ENCODE data around the gene SULT2B1.

Gene SULT2B1

DNA sequence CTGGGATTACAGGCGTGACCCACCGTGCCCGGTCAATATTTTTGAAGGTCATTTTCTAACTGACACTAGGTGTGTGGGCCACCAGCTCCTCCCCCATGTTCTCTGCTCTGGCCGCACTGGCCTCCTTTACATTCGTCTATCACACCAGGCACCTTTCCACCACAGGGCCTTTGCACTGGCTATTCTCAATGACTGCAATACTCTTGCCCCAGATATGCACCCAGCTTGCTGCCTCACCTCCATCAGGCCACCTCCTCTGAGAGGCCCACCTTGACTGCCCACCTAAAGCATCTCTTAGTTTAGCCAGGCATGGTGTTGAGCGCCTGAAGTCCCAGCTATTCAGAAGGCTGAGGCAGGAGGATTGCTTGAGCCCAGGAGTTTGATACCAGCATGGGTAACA, 10.2 kb upstream of the SULT2B1 start:
- no peak overlapping the region for H3K4me3 ChIP-seq (ENCODE audit: low read depth, low read length)
- TF ChIP-seq, protein P1, sequence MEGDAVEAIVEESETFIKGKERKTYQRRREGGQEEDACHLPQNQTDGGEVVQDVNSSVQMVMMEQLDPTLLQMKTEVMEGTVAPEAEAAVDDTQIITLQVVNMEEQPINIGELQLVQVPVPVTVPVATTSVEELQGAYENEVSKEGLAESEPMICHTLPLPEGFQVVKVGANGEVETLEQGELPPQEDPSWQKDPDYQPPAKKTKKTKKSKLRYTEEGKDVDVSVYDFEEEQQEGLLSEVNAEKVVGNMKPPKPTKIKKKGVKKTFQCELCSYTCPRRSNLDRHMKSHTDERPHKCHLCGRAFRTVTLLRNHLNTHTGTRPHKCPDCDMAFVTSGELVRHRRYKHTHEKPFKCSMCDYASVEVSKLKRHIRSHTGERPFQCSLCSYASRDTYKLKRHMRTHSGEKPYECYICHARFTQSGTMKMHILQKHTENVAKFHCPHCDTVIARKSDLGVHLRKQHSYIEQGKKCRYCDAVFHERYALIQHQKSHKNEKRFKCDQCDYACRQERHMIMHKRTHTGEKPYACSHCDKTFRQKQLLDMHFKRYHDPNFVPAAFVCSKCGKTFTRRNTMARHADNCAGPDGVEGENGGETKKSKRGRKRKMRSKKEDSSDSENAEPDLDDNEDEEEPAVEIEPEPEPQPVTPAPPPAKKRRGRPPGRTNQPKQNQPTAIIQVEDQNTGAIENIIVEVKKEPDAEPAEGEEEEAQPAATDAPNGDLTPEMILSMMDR (IDR thresholded peaks at IDR 0.05; ENCODE audit: borderline replicate concordance, insufficient read depth, low read depth, low read length): no peak

DNA sequence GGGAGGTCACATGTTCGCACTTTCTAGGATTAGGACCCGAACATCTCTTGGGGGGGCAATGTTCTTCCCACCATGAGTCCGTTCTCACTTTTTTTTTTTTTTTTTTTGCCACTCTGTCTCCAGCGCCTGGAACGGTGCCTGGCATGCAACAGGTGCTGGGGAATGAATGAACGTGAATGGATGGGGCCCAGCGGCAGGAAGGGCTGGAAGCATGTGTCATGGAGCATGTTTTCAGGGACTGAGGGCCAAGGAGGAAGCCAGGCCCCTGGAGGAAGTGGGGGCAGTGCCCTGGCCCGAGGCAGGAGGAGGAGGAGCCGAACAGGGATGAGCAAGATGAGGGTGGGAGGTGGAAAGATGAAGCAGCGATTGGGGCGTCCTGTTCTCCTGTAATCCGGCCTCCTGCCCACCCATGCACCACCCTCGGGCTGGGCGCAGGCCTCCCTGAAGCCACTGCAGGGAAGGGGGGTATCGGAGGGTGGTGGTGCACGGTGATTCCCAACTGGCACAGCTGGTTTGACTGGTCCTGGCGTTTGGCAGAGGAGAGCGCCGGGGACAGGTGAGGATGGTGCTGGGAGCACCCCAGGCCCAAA, 8.8 kb upstream of the SULT2B1 start:
- TF ChIP-seq, protein P1 (IDR thresholded peaks at IDR 0.05; ENCODE audit: borderline replicate concordance, insufficient read depth, low read depth, low read length): no peak

DNA sequence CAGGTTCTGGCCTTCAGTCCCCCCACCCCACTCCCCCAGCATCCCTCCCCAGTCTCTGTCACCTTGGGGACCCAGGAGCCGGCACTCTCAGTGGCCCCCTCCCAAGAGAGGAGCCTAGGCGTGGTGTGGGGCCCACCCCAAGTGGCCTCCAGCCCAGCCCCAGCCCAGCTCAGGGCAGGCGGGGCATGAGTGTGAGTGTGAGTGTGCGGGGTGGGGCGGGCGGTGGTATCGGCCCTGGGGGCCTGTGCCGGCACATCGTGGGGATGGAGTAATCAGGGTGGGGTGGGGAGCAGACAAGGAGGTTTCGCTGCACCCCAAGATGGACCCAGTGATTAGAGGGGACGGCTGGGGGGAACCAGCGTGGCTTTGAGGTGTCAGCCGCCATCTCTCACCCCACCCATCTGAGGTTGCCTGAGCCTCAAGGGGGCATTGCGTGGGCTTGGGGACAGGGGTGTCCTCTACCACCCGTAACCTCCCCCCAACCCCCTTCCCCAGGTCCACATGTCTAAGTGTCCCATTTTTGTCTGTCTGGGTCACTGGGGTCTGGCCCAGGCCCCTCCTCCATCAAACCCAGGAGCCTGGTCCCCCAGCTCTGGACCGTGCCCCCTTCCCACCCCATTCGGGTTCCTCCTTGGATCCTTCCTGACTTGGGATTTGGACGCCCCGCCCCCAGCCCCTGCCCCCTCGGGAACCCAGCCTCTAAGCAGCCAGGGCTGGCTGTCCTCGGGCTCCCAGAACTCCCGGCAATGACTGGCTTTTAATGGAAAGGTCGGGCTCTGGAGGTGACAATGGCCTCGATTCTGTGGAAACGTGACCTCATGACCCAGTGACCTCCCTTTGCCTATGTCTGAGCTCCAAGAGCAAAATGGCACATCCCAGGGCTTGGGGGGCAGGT, 6.9 kb upstream of the SULT2B1 start:
- H3K4me3 ChIP-seq (ENCODE audit: low read depth, low read length): no peak overlapping the region
- TF ChIP-seq, protein P1 (IDR thresholded peaks at IDR 0.05; ENCODE audit: borderline replicate concordance, insufficient read depth, low read depth, low read length): no peak

More for the DNA sequence above, 8.8 kb upstream of the SULT2B1 start:
- no peak overlapping the region for H3K4me3 ChIP-seq (ENCODE audit: low read depth, low read length)

DNA sequence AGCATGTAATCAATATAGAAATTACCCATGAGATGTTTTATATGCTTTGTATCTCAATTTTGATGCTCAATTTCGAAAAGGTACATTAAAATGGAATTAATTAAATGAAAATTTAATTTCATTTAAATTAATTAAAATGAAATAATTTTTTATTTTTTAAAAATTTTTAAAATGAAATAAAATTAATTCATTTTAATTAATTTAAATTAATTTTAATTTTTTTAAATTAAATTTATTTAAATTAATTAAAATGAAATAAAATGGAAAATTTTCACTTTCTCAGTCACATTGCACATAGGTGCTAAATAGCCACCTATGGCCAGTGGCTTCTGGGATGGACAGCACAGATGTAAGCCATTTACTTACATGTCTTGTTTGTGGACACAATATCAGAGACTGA, 4.2 kb upstream of the SULT2B1 start:
- TF ChIP-seq, protein P1 (IDR thresholded peaks at IDR 0.05; ENCODE audit: borderline replicate concordance, insufficient read depth, low read depth, low read length): no peak
- H3K4me3 ChIP-seq (ENCODE audit: low read depth, low read length): no peak overlapping the region

DNA sequence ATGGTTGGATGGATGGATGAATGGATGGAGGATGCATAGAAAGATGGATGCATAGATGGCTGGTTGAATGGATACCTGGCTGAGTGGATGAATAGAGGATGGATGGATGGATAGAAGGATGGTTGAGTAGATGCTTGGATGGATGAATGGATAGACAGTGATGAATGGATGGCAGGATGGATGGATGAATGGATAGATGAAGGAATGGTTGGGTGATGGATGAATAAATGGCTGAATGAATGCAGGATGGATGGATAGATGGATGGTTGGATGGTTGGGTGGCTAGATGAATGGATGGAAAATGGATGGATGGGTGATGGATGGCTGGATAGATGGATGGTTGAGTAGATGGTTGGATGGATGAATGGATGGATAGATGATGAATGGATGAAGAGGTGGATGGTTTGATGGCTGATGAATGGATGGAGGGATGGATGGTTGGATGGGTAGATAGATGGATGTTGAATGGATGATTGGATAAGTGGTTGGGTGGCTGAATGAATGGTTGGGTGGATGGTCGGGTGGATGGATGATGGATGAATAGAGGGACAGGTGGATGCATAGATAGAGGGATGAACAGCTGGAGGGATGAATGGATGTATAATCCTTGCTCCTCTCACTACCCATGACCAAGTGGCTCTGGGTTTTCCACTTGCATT, 3.6 kb upstream of the SULT2B1 start:
- TF ChIP-seq, protein P1 (IDR thresholded peaks at IDR 0.05; ENCODE audit: borderline replicate concordance, insufficient read depth, low read depth, low read length): no peak
- H3K4me3 ChIP-seq (ENCODE audit: low read depth, low read length): no peak overlapping the region

DNA sequence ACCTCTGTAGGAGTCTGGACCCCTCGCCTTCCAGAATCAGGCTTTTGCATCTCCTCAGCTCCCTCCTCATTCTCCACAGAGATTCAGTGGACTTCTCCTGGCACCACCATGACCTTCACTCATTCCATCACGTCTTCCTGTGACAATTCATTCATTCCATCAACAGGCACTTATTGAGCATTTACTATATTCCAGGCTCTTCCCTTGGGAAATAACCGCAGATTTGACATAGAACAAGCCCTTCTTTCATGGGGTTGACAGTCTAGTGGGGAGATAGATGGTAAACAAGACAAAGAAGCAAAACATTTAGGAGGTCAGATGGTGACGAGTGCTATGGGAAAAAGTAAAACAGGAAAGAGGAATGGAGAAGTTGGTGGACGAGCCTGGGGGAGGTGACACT, 2.6 kb upstream of the SULT2B1 start:
- TF ChIP-seq, protein P1 (IDR thresholded peaks at IDR 0.05; ENCODE audit: borderline replicate concordance, insufficient read depth, low read depth, low read length): no peak
- H3K4me3 ChIP-seq (ENCODE audit: low read depth, low read length): no peak overlapping the region

Data from GM12875 (cell line).